HFF-Myc (cell line): ENCODE data around the gene IL1F10.

Source experiments
- DNase-seq: peaks from one replicate; pipeline ENCODE4 v3.0.0-alpha.2; 2011; ENCODE audit warnings: low read depth; ENCODE audit errors: extremely low read depth
- H3K4me3 ChIP-seq: replicated peaks from 2 replicates; pipeline ENCODE4 v1.5.1; 2011; ENCODE audit warnings: low read depth, mild to moderate bottlenecking, control low read depth, low read length
- TF ChIP-seq, protein P1 (sequence below): IDR thresholded peaks from 2 replicates; pipeline ENCODE4 v1.5.1; 2012; ENCODE audit warnings: mild to moderate bottlenecking, low read depth, low read length, control low read depth; ENCODE audit errors: missing control alignments

IL1F10 gene

DNA sequence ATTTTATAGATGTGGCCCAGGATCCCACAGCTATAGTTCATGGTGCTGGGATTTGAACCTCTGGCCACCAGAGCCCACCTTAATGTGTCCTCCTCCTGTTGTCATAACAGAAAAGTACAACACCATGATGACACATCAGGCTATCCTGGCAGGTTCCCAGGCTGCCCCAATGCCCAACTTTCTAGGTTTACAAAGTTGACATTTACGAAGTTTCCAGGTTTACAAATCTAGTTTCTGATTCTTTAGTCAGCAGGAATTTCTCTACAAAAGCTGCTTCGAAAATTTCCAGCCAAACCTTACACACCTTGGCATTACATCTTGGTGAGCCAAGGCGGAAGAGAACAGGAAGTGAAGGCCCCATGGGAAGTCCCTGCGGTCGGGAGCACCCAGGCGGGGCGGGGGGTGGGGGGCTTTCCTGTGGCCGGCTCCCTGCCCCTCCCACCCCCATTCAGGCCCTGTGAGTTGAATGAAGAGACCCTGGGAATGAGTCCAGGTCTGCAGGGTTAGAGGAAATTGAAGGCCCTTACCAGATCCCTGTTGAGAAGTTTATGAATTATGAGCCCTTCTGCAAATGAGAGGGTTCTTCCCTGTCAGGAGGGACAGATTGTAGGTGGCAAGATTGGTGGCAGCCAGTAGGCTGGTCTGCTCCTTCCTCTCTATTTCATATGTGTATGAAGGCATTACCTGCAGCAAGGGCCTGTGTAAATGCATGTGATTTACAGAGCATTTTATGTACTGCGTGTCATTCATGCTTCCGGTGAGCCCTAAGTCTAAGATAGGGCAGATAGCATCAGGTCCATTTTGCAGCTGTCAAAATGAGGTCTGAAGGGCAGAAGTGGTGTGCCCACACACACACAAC is 48.6 kb downstream of the IL1F10 start:
- no peak for DNase-seq
- H3K4me3 ChIP-seq, result no peak overlapping the region
- TF ChIP-seq, protein P1, sequence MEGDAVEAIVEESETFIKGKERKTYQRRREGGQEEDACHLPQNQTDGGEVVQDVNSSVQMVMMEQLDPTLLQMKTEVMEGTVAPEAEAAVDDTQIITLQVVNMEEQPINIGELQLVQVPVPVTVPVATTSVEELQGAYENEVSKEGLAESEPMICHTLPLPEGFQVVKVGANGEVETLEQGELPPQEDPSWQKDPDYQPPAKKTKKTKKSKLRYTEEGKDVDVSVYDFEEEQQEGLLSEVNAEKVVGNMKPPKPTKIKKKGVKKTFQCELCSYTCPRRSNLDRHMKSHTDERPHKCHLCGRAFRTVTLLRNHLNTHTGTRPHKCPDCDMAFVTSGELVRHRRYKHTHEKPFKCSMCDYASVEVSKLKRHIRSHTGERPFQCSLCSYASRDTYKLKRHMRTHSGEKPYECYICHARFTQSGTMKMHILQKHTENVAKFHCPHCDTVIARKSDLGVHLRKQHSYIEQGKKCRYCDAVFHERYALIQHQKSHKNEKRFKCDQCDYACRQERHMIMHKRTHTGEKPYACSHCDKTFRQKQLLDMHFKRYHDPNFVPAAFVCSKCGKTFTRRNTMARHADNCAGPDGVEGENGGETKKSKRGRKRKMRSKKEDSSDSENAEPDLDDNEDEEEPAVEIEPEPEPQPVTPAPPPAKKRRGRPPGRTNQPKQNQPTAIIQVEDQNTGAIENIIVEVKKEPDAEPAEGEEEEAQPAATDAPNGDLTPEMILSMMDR, result no peak

DNA sequence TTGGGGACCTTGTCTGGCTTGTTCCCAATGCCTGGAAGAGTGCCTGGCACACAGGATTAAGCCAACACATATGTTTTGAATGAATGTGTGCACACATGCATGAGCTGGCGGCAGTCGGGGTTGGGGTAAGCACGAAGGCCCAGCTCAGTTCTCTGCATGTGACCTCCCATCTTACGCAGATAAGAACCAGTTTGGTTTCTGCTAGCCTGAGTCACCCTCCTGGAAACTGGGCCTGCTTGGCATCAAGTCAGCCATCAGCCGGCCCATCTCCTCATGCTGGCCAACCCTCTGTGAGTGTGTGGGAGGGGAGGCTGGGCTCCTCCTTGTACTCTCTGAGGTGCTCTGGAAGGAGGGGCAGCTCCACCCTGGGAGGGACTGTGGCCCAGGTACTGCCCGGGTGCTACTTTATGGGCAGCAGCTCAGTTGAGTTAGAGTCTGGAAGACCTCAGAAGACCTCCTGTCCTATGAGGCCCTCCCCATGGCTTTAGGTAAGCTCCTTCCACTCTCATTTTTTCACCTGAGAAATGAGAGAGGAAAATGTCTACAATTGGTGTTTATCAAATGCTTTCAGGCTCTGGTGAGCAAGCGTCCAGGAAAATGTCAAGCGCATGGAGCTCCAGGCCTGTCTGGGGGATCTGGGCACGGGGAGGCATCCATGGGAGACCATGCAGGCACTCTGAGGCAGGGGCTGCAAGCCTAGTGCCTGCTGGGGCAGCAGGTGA is 49.9 kb downstream of the IL1F10 start:
- TF ChIP-seq, protein P1, result no peak
- H3K4me3 ChIP-seq, result no peak overlapping the region
- peak; percentile 63 for DNase-seq

DNA sequence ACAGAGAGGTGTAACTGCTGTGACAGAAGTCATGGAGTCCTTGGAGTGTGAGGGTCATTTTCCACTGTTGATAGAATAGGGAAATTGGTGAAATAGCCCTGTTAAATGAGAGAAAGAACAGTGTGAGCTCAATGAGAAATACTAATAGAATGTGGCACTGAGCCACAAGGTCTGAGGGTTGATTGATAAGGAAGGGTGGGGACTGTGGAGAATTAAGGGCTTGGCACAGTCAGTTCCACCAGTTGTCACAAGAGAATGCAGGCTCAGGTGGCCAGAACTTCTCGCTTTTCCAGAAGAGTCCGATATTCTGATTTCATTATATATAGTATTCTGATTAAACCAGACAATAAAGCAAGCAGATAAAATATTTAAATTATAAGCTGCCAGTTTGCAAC is 50.5 kb downstream of the IL1F10 start:
- TF ChIP-seq, protein P1, result no peak
- H3K4me3 ChIP-seq, result no peak overlapping the region
- no peak for DNase-seq

DNA sequence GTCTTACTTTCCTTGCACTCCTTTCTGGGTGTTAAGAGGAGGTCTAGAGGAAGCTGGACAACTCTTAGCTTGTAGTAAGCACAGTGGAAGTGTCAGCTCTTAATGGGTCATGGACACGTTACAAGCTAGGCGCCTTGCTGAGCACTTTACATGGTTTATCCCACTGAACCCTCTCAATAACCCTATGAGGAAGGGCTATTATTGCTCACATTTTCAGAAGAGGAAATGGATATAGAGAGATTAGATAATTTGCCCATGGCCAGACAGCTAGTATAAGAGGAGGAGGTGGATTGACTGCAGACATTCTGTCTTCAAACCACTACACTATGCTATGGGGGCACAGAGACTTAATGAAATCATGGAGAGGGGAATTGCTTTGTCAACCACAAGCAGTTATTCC is 51.3 kb downstream of the IL1F10 start:
- DNase-seq, result no peak
- TF ChIP-seq, protein P1, result no peak
- no peak overlapping the region for H3K4me3 ChIP-seq

DNA sequence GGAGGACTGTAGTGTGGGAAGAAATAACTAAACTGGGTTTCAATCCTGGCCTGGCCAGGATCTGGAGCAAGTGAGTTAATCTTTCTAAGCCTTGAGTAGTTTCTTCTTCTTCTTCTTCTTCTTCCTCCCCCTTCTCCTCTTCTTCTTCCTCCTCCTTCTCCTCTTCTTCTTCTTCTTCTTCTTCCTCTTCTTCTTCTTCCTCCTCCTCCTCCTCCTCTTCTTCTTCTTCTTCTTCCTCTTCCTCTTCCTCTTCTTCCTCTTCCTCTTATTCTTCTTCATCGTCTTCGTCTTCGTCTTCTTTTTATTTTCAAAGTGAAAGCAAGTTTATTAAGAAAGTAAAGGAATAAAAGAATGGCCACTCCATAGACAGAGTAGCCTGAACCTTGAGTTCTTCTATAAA is 53.1 kb downstream of the IL1F10 start:
- TF ChIP-seq, protein P1, result no peak
- H3K4me3 ChIP-seq, result no peak overlapping the region
- no peak for DNase-seq

DNA sequence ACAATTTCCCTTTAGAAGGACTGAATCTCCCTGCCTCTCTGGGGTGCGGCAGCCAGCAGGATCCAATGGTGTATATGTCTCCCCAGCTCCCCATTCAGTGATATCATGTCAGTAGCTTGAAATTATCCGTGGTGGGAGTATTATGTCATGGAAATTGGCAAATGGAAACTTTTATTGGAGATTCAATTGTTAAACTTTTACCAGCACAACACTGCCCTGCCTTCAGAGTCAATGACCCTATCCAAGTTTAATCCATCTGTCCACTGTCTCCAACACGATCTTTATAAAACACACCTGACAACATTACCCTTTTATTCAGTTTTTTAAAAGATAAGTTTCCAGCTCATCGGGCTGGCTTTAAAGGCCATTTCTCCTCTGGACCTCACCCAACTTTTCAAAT is 54.6 kb downstream of the IL1F10 start:
- TF ChIP-seq, protein P1, result no peak
- no peak for DNase-seq
- no peak overlapping the region for H3K4me3 ChIP-seq
